DMS53 treated with DMSO at 0.1 percent for 48 hours (cell line): ENCODE data around the gene FOXQ1.
"Not testable (repeated sequence)": the region's sequence is repeated elsewhere in the genome, so short reads cannot be mapped to it uniquely, and the experiment has no call there.

Source experiments
- DNase-seq: peaks from one replicate; lab custom pipeline; 2025; ENCODE audit not compliant: unreplicated experiment; lab: John Stamatoyannopoulos, UW

Gene FOXQ1

GRCh38 chr6:1355068-1355467 is 43.2 kb downstream of the FOXQ1 start:
- DNase-seq, result not testable (repeated sequence)

- not testable (repeated sequence) for DNase-seq
Observed at GRCh38 chr6:1361717-1362116, 49.8 kb downstream of the FOXQ1 start.

- no peak for DNase-seq
Observed at GRCh38 chr6:1362643-1363042, 50.7 kb downstream of the FOXQ1 start.

- DNase-seq, result no peak
Observed at GRCh38 chr6:1363298-1363697, 51.4 kb downstream of the FOXQ1 start.

GRCh38 chr6:1363729-1364572 is 52.1 kb downstream of the FOXQ1 start:
- DNase-seq, result no peak
